NT2/D1 (cell line): Measurements from ENCODE around the gene BTAF1.

Source experiments
- SUZ12 ChIP-seq: IDR thresholded peaks from 2 replicates; pipeline ENCODE4 v1.6.1; 2011; ENCODE audit not compliant: insufficient read length, insufficient read depth; ENCODE audit errors: extremely low read depth
- YY1 ChIP-seq: IDR thresholded peaks from 2 replicates; pipeline ENCODE4 v1.6.1; 2011; ENCODE audit not compliant: insufficient read length, insufficient read depth
- ZNF274 ChIP-seq: IDR thresholded peaks from 2 replicates; pipeline ENCODE4 v1.6.1; 2011; ENCODE audit warnings: mild to moderate bottlenecking, low read depth, low read length

- no peak for TF ChIP-seq YY1
- no peak for TF ChIP-seq ZNF274
- no peak for TF ChIP-seq SUZ12
Observed at GRCh38 chr10:91885362-91886079, 38.0 kb upstream of the BTAF1 start.
